ENCODE results near the gene TAT.

DNA sequence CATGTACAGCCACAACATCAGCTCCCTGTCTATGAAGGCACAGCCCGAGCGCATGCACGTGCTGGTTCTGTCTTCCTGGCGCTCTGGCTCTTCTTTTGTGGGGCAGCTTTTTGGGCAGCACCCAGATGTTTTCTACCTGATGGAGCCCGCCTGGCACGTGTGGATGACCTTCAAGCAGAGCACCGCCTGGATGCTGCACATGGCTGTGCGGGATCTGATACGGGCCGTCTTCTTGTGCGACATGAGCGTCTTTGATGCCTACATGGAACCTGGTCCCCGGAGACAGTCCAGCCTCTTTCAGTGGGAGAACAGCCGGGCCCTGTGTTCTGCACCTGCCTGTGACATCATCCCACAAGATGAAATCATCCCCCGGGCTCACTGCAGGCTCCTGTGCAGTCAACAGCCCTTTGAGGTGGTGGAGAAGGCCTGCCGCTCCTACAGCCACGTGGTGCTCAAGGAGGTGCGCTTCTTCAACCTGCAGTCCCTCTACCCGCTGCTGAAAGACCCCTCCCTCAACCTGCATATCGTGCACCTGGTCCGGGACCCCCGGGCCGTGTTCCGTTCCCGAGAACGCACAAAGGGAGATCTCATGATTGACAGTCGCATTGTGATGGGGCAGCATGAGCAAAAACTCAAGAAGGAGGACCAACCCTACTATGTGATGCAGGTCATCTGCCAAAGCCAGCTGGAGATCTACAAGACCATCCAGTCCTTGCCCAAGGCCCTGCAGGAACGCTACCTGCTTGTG lies 40.0 kb downstream of the TAT start:
- TF ChIP-seq, protein P1, sequence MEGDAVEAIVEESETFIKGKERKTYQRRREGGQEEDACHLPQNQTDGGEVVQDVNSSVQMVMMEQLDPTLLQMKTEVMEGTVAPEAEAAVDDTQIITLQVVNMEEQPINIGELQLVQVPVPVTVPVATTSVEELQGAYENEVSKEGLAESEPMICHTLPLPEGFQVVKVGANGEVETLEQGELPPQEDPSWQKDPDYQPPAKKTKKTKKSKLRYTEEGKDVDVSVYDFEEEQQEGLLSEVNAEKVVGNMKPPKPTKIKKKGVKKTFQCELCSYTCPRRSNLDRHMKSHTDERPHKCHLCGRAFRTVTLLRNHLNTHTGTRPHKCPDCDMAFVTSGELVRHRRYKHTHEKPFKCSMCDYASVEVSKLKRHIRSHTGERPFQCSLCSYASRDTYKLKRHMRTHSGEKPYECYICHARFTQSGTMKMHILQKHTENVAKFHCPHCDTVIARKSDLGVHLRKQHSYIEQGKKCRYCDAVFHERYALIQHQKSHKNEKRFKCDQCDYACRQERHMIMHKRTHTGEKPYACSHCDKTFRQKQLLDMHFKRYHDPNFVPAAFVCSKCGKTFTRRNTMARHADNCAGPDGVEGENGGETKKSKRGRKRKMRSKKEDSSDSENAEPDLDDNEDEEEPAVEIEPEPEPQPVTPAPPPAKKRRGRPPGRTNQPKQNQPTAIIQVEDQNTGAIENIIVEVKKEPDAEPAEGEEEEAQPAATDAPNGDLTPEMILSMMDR (IDR thresholded peaks at IDR 0.05), result no peak
- TF ChIP-seq POLR2A (IDR thresholded peaks at IDR 0.05), result no peak

All from body of pancreas (tissue), 4 donors.